Peyer's patch (tissue), 4 donors: Measurements from ENCODE around the gene USP17L19. TPM values are rescaled to one million over a fixed set of nuclear protein-coding genes. Genes with fewer than 3 reads are reported as not detected.

Source experiments
- total RNA-seq, 4 donors: library from RNA; depleted of rRNA; stranded (reverse); fragments of >200 nt; gene quantifications; one replicate each; pipeline ENCODE4 v1.1.0, GENCODE V29; 2016

Gene USP17L19
- total RNA-seq, 4 donors from 2014 or later, result not detected

Other genes with a start within 250 kb of the USP17L19 start
- gene FAM90A26, start 83.0 kb upstream of the USP17L19 start, total RNA-seq, result not detected
- gene USP17L10, start 42.7 kb upstream of the USP17L19 start, total RNA-seq, result not detected
- gene USP17L11, start 38.0 kb upstream of the USP17L19 start, total RNA-seq, result not detected
- gene USP17L12, start 33.2 kb upstream of the USP17L19 start, total RNA-seq, result not detected
- gene USP17L13, start 28.5 kb upstream of the USP17L19 start, total RNA-seq, result not detected
- gene USP17L15, start 19.0 kb upstream of the USP17L19 start, total RNA-seq, result not detected
- not detected for gene USP17L17, start 9.5 kb upstream of the USP17L19 start, total RNA-seq
- gene USP17L18, start 4.7 kb upstream of the USP17L19 start, total RNA-seq, result not detected
- gene USP17L20, start 4.7 kb downstream of the USP17L19 start, total RNA-seq, result not detected
- gene USP17L21, start 9.5 kb downstream of the USP17L19 start, total RNA-seq, result not detected
- not detected for gene USP17L22, start 14.2 kb downstream of the USP17L19 start, total RNA-seq
- not detected for gene USP17L24, start 71.8 kb downstream of the USP17L19 start, total RNA-seq
- not detected for gene USP17L25, start 76.5 kb downstream of the USP17L19 start, total RNA-seq
- gene USP17L26, start 81.3 kb downstream of the USP17L19 start, total RNA-seq, result not detected
- not detected for gene USP17L5, start 86.0 kb downstream of the USP17L19 start, total RNA-seq
- not detected for gene USP17L27, start 90.8 kb downstream of the USP17L19 start, total RNA-seq
- not detected for gene USP17L28, start 95.5 kb downstream of the USP17L19 start, total RNA-seq
- gene USP17L29, start 100.3 kb downstream of the USP17L19 start, total RNA-seq, result not detected
- not detected for gene USP17L30, start 109.8 kb downstream of the USP17L19 start, total RNA-seq
- gene DEFB131A, start 191.0 kb downstream of the USP17L19 start, total RNA-seq, result not detected